Measurements from ENCODE around the gene HDAC1. TPM values are rescaled to one million over a fixed set of nuclear protein-coding genes. Genes with fewer than 3 reads are reported as not detected.
"Not testable (repeated sequence)": the region's sequence is repeated elsewhere in the genome, so short reads cannot be mapped to it uniquely, and the experiment has no call there.

The HDAC1 gene
- total RNA-seq, 1 donor from 2014 or later, result 41.0 TPM

DNA sequence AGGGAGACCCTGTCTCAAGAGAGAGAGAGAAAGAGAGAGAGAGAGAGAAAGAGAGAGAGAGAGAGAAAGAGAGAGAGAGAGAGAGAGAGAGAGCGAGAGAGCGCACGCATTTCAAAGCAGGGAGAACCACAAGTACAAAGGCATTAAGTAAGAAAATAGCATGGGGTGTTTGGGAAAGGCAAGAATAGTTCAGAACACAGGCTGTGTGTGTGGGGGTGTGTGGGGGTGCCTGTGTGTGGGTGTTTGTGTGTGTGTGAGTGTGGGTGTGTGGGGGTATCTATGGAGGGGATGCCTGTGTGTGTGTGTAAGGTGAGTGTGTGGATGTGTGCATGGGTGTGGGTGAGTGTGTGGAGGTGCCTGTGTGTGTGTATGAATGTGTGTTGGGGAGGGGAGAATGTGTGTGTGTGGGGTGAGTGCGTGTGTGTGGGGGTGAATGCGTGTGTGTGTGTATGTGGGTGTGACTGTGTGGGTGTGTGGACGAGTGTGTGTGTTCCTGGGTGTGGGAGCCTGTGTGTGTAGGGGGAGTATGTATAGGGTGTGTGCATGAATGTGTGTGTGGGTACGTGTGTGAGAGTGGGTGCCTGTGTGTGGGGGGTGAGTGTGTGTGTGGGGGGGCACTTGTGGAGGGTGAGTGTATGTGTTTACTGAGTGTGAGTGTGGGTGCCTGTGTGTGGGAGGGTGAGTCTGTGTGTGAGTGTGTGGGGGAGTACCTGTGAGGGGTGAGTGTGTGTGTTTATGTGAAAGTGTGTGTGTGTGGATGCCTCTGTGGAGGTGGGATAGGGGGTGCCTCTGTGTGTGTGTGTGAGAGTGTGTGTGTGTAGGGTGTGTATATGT lies 19.1 kb upstream of the HDAC1 start:
- intact Hi-C loops (cut with DNase I), result no loop called here
- DNase-seq, result no peak
- ATAC-seq (ENCODE audit: poor library complexity), result no peak

DNA sequence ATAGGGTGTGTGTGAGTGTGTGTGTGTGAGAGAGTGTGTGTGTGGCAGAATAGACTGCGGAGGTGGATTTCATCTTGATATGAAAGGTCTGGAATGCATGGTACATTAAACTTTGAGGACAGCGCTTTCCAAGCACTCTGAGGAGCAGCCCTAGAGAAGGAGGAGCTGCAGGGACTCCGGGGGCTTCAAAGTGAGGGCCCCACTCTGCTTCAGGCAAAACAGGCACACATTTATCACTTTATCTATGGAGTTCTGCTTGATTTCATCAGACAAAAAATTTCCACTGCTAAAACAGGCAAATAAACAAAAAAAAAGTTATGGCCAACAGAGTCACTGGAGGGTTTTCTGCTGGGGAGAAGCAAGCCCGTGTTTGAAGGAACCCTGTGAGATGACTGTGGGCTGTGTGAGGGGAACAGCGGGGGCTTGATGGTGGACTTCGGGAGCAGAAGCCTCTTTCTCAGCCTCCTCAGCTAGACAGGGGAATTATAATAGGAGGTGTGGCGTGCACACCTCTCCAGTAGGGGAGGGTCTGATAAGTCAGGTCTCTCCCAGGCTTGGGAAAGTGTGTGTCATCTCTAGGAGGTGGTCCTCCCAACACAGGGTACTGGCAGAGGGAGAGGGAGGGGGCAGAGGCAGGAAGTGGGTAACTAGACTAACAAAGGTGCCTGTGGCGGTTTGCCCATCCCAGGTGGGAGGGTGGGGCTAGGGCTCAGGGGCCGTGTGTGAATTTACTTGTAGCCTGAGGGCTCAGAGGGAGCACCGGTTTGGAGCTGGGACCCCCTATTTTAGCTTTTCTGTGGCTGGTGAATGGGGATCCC lies 18.3 kb upstream of the HDAC1 start:
- ATAC-seq (ENCODE audit: poor library complexity) (no peak), DNase-seq (no peak)
- intact Hi-C loops (cut with DNase I), result no loop called here

DNA sequence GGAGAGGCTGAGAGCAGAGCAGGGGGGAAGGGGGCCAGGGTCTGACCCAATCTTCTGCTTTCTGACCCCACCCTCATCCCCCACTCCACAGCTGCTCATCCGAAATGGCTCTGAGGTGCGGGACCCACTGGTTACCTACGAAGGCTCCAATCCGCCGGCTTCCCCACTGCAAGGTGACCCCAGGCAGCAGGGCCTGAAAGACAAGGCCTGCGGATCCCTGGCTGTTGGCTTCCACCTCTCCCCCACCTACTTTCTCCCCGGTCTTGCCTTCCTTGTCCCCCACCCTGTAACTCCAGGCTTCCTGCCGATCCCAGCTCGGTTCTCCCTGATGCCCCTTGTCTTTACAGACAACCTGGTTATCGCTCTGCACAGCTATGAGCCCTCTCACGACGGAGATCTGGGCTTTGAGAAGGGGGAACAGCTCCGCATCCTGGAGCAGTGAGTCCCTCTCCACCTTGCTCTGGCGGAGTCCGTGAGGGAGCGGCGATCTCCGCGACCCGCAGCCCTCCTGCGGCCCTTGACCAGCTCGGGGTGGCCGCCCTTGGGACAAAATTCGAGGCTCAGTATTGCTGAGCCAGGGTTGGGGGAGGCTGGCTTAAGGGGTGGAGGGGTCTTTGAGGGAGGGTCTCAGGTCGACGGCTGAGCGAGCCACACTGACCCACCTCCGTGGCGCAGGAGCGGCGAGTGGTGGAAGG lies 17.1 kb upstream of the HDAC1 start:
- no peak for DNase-seq
- ATAC-seq (ENCODE audit: poor library complexity), result no peak
- intact Hi-C loops (cut with DNase I), result no loop called here

DNA sequence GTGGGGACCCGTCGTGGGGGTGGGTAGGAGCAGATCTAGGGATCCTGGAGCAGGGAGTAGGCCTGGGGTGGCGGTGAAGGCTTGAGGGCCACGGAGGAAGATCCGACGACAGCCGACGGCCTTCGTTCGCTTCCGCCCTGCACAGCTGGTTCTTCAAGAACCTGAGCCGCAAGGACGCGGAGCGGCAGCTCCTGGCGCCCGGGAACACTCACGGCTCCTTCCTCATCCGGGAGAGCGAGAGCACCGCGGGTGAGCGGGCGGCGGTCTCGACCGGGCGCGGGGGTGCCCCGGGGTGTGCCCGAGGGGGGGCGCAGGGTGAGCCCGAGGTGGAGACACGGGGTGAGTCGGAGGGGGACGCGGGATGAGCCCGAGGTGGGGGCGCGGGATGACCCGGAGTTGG lies 16.5 kb upstream of the HDAC1 start:
- intact Hi-C loops (cut with DNase I), result no loop called here
- no peak for DNase-seq

DNA sequence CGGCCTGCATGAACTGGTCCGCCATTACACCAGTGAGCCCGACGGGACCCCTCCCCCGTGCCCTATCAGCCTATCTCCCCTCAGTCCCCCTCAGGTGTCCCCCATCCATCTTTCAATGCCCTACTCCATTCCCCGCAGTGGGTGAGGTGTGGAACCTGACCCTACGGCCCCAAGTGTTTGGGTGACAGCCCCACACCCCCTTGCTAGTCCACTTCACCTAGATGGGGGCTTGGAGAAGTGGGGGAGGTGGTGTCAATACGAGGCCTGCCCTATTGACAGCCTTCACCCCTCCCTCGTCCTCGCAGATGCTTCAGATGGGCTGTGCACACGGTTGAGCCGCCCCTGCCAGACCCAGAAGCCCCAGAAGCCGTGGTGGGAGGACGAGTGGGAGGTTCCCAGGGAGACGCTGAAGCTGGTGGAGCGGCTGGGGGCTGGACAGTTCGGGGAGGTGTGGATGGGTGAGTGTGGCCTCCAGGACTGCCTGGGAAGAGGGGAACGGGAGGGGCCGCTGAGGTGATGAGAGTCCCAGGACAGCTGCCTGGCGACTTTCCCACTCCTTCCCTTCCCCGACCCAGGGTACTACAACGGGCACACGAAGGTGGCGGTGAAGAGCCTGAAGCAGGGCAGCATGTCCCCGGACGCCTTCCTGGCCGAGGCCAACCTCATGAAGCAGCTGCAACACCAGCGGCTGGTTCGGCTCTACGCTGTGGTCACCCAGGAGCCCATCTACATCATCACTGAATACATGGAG lies 15.7 kb upstream of the HDAC1 start:
- ATAC-seq (ENCODE audit: poor library complexity), result peak; percentile 18
- intact Hi-C loops (cut with DNase I), result no loop called here

More for the DNA sequence above, 16.5 kb upstream of the HDAC1 start:
- ATAC-seq (ENCODE audit: poor library complexity), result no peak

DNA sequence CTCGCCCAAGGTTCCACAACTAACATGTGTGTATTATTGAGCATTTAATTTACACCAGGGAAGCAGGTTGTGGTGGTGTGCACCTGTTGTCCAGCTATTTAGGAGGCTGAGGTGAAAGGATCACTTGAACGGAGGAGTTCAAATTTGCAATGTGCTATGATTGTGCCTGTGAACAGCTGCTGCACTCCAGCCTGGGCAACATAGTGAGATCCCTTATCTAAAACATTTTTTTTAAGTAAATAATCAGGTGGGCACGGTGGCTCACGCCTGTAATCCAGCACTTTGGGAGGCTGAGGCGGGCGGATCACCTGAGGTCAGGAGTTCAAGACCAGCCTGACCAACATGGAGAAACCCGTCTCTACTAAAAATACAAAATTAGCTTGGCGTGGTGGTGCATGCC lies 7.1 kb upstream of the HDAC1 start:
- intact Hi-C loops (cut with DNase I); ATAC-seq (ENCODE audit: poor library complexity); DNase-seq: not testable (repeated sequence)

More for the DNA sequence above, 15.7 kb upstream of the HDAC1 start:
- DNase-seq, result no peak

DNA sequence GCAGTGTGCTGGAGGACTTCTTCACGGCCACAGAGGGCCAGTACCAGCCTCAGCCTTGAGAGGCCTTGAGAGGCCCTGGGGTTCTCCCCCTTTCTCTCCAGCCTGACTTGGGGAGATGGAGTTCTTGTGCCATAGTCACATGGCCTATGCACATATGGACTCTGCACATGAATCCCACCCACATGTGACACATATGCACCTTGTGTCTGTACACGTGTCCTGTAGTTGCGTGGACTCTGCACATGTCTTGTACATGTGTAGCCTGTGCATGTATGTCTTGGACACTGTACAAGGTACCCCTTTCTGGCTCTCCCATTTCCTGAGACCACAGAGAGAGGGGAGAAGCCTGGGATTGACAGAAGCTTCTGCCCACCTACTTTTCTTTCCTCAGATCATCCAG lies 6.2 kb upstream of the HDAC1 start:
- intact Hi-C loops (cut with DNase I), result no loop called here
- ATAC-seq (ENCODE audit: poor library complexity) (no peak), DNase-seq (no peak)

DNA sequence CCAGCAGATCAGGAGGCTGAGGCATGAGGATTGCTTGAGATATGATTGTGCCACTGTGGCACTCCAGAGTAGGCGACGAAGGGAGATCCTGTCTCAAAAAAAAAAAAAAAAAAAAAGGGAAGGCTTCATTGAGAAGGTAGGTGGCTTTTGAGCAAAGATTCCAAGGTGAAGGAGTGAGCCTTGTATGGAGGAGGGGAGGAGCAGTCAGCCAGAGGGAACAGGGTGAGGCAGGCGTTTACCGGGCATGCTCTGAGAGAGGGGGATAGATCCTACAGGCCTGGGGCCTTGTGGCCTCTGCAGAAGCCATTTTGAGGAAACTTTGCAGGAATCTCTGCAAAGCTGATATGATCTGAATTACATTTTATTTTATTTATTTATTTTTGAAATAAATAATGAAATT lies 5.1 kb upstream of the HDAC1 start:
- intact Hi-C loops (cut with DNase I), result no loop called here
- DNase-seq (no peak), ATAC-seq (ENCODE audit: poor library complexity) (no peak)

DNA sequence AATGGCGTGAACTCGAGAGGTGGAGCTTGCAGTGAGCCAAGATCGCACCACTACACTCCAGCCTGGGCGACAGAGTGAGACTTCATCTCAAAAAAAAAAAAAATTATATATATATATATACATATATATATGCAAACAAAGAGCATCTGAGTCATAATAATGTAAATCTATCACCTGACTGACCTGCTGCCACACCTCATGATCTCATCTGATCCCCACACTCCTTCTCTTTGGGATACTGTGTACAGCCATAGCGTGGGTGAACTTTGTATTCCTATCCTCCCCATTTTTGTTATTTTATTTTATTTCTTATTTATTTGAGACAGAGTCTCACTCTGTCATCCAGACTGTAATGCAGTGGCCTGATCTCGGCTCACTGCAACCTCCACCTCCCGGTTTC lies 2.6 kb upstream of the HDAC1 start:
- no peak for ATAC-seq (ENCODE audit: poor library complexity)
- intact Hi-C loops (cut with DNase I), result no loop called here
- no peak for DNase-seq

DNA sequence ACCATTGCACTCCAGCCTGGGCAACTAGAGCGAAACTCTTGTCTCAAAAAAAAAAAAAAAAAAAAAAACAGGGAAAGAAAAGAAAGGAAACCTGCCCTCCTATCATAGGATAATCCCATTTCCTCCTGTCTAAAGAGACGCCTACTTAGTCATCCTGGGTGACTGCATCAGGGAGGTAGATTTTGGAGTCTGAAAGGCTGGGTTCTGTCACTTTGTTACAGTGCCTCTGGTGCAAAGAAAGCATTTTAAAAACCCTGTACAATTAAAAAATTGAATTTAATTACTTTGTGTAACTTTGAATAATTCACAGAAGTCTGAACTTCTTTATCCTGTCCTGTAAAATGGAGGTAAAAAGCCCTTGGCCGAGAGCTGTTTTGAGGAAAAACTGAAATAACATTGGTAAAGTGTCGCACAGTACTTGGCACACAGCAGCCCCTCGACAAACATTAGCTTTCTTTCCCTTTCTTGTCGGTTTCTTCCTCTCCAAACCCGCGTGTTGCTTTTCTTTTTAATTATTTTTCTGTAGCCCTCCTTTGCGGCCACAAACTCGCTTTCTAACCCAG lies 657 bp upstream of the HDAC1 start:
- intact Hi-C loops (cut with DNase I), result loop anchor here (10.0 kb wide), 1 partner anchor 46 kb away; the partner anchor contains the start of gene FAM167B
- ATAC-seq (ENCODE audit: poor library complexity), result no peak

DNA sequence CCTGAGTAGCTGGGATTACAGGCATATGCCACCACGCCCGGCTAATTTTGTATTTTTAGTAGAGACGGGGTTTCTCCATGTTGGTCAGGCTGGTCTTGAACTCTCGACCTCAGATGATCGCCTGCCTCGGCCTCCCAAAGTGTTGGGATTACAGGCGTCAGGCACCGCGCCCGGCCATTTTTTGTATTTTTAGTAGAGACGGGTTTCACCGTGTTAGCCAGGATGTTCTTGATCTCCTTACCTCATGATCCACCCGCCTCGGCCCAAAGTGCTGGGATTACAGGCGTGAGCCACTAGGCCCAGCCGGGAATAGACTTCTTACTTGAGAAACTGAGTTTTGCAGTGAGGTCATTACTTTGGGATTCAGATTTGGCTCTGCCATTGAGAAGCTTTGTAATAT lies 6.3 kb downstream of the HDAC1 start:
- not testable (repeated sequence) for DNase-seq; ATAC-seq (ENCODE audit: poor library complexity)
- intact Hi-C loops (cut with DNase I), result loop anchor here (10.0 kb wide), 1 partner anchor 53 kb away; the partner anchor contains the start of gene FAM167B

More for the DNA sequence above, 657 bp upstream of the HDAC1 start:
- DNase-seq, result no peak

DNA sequence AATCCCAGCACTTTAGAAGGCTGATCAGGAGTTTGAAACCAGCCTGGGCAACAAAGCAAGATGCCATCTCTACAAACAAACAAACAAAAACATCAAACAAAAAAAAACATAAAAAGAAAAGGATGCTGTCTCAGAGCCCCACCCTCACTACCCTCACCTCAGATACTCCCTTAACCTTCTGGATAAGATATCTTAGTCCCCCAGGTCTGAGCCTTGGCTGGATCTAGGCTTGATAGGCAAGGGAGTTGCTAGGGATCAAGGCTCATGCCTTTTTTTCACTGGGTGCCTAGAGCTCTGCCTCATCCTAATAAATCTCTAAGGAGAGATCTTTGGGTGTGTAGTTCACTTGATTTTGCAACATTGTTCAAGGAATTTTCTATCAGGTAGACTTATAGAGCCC lies 7.4 kb downstream of the HDAC1 start:
- DNase-seq, result no peak
- intact Hi-C loops (cut with DNase I), result loop anchor here (10.0 kb wide), 1 partner anchor 55 kb away; the partner anchor contains the start of gene FAM167B
- ATAC-seq (ENCODE audit: poor library complexity), result no peak

DNA sequence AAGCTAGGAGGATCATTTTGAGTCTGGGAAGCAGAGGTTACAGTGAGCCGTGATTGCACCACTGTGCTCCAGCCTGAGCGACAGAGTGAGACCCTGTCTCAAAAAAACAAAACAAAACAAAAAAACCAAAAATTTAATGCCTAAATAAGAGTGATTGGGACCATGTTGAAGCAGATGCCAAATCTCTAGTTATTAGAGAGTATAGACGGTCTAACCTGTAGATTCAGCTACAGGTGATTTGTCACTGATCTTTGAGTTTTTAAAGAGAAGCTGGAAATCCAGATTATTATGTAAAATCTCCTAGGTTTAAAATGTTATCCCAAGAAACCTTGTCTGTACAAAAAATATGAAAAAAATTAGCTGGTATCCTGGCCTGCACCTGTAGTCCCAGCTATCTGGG lies 11.5 kb downstream of the HDAC1 start:
- DNase-seq (no peak), ATAC-seq (ENCODE audit: poor library complexity) (no peak)
- intact Hi-C loops (cut with DNase I), result no loop called here

DNA sequence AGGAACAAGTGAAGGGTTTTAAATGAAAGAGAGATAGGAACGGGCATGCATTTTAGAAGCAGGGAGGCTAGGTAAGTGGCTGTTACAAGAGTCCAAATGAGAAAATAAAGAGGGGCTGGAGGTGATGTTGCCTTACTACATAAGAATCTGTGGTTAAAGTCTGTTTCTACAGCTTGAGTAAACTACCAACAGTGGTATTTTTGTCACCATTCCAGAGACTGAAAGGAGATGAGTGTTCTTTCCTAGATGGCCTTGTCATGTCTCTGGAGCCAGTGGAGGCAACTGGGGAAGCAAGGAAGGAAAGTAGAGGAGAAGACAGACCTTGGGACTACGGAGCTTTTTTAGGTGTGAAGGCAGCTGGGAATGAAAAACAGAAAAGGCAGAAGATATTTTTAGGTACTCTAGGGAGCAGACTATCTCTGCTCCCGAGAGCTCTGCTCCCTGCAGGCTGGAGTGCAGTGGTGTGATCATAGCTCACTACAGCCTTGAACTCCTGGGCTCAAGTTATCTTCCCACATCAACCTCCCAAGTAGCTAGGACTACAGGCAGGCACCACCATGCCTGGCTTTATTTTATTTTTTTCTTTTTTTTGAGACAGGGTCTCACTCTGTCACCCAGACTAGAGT lies 12.2 kb downstream of the HDAC1 start:
- intact Hi-C loops (cut with DNase I), result no loop called here
- DNase-seq, result no peak
- ATAC-seq (ENCODE audit: poor library complexity), result peak; percentile 46

DNA sequence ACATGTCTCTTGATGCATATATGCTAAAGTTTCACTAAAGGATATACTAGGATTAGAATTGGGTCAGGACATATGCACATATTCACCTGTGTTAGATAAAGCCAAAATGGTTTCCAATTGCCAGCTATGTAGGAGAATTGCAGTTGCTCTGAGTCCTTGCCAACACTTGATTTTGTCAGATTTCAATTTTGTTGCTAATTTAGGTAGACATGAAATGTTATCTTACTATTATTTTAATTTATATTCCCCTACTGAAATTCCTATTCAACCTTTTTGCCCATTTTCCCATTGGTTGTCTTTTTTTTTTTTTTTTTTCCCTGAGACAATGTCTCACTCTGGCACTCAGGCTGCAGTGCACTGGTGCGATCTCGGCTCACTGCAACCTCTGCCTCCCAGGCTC lies 13.4 kb downstream of the HDAC1 start:
- no peak for DNase-seq
- ATAC-seq (ENCODE audit: poor library complexity), result no peak
- intact Hi-C loops (cut with DNase I), result no loop called here

DNA sequence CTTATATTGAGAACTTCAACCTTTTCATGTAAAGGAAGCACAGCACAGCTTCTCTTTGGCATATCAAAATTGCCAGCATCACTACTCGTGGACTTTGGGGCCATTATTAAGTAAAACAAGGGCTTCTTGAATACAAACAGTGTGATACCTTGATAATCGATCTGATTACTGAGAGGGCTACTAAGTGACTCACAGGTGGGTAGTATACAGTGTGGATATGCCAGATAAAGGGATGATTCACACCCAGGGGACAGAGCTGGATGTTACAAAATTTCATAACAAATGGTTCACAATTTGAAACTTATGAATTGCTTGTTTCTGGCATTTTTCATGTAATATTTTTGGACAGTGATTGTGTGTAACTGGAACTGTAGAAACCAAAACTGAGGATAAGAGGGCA lies 15.4 kb downstream of the HDAC1 start:
- intact Hi-C loops (cut with DNase I), result no loop called here
- ATAC-seq (ENCODE audit: poor library complexity), result no peak
- DNase-seq, result no peak

DNA sequence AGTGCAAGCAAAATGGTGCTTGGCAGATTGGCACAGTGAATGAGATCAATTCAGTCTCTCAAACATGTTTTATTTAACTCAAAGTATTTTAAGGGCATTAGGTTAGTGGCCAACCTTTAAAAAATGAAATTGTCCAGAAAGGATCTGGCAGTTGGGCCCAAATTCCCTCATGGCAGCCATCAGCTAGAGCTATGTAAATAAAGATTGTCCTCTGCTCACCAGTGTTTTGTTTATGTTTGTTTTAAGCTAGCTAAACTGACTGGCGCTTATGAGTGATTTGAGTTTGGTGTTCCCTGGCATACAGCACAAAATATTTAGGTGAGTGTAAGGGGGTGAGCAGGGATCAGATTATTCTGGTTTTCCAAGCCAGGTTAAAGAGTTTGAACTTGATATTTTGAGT lies 18.1 kb downstream of the HDAC1 start:
- intact Hi-C loops (cut with DNase I), result loop anchor here (5.0 kb wide), 1 partner anchor 93 kb away; no protein-coding TSS in a partner anchor
- DNase-seq (no peak), ATAC-seq (ENCODE audit: poor library complexity) (no peak)
